ENCODE measurements around the gene RFWD3. TPM values are rescaled to one million over a fixed set of nuclear protein-coding genes. Genes with fewer than 3 reads are reported as not detected.

Gene RFWD3, protein sequence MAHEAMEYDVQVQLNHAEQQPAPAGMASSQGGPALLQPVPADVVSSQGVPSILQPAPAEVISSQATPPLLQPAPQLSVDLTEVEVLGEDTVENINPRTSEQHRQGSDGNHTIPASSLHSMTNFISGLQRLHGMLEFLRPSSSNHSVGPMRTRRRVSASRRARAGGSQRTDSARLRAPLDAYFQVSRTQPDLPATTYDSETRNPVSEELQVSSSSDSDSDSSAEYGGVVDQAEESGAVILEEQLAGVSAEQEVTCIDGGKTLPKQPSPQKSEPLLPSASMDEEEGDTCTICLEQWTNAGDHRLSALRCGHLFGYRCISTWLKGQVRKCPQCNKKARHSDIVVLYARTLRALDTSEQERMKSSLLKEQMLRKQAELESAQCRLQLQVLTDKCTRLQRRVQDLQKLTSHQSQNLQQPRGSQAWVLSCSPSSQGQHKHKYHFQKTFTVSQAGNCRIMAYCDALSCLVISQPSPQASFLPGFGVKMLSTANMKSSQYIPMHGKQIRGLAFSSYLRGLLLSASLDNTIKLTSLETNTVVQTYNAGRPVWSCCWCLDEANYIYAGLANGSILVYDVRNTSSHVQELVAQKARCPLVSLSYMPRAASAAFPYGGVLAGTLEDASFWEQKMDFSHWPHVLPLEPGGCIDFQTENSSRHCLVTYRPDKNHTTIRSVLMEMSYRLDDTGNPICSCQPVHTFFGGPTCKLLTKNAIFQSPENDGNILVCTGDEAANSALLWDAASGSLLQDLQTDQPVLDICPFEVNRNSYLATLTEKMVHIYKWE
- 20.2 and 20.7 TPM in 2 replicates for polyA plus RNA-seq (2011; rRNA removed)
- polyA minus RNA-seq (2011; rRNA and poly(A)+ RNA removed): 30.6 and 35.5 TPM in 2 replicates

DNA sequence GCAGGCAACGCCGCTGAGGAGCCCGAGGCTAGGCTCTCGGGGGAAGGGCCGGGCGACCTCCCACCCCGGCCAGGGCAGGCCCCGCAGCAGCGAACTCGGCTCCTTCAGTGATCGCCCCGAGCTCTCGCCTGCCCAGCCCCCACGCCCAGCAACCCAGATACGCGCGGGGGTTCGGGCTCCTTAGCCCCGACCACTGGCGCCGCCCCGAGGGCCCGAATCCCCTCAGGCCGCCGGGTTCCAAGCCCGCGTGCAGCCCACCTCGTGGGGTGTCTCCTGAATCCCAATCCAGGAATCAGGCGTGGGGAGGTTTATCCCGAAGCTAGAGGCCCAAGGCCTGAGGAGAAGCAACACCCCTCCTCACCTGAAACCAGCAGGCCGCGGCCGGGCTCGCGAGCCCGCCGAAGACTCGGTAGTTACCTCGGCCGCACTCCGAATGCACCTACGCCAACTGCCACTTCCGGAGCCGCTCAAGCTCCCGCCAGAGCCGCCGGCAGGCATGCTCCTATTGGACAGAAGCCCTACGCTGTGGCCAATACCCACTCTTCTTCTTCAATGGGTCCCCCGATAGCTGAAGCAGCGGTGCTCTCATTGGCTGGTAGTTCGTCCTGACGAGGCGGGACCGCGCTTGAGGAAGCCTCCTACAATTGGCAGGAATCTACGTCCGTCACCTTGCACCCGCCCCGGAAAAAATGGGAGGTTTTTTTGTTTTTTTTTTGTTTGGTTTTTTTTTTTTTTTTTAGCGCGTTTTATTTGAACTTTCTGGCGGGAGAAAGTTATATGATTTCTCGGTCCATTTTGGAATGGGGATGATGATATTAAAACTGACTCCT lies at the start of gene RFWD3:
Gene RFWD3, minus strand, starts transcription at position 453 of the 830 bp plus-strand sequence. CDS start 5,428 bp downstream, outside the sequence.
- CTCF ChIA-PET: interaction anchor here (1.7 to 2.1 kb wide), 2 partner anchors 16 to 196 kb away, joined by 5 to 15 read pairs; no protein-coding TSS in a partner anchor
- TF ChIP-seq, protein P1, sequence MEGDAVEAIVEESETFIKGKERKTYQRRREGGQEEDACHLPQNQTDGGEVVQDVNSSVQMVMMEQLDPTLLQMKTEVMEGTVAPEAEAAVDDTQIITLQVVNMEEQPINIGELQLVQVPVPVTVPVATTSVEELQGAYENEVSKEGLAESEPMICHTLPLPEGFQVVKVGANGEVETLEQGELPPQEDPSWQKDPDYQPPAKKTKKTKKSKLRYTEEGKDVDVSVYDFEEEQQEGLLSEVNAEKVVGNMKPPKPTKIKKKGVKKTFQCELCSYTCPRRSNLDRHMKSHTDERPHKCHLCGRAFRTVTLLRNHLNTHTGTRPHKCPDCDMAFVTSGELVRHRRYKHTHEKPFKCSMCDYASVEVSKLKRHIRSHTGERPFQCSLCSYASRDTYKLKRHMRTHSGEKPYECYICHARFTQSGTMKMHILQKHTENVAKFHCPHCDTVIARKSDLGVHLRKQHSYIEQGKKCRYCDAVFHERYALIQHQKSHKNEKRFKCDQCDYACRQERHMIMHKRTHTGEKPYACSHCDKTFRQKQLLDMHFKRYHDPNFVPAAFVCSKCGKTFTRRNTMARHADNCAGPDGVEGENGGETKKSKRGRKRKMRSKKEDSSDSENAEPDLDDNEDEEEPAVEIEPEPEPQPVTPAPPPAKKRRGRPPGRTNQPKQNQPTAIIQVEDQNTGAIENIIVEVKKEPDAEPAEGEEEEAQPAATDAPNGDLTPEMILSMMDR (IDR thresholded peaks at IDR 0.05; ENCODE audit: insufficient read depth, low read depth, low read length): no peak
- Histone ChIP-seq H3K36me3 (ENCODE audit: control insufficient read depth, insufficient read depth, low read length) (peaks cover 7% of the 10 kb centered on the region), H3K4me3 (ENCODE audit: low read depth, low read length) (peak within 1 kb of the TSS; percentile 93), H3K27me3 (ENCODE audit: control insufficient read depth, insufficient read depth, low read length) (no peaks in the 10 kb centered on the region)
- DNase-seq (ENCODE audit: low read depth): peak; percentile 87
- POLR2A ChIA-PET: interaction anchor here (0.6 to 0.8 kb wide), 4 partner anchors 10 to 64 kb away, joined by 4 to 13 read pairs (median 10); no protein-coding TSS in a partner anchor

DNA sequence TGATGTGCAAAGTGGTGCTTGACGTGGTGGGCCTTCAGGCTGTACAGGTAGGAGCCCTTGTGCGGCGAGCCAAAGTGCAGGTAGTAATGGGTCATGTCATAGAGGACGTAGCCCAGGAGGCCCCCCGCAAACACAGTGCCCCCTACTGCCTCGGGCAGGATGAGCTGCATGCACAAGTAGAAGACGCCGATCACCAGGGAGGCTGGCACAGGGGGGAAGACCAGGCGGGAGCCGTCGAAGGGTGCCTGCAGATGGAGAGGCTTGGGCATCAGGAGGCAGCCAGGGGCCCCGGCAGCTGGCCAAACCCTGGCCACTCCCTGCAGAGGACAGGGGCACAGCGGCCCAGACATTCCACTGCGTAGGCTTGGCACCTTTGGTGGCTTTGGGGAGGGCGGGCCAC lies 49.7 kb upstream of the RFWD3 start:
- CTCF ChIA-PET: interaction anchor here (2.2 kb wide), 1 partner anchor 146 kb away, joined by 11 read pairs; no protein-coding TSS in a partner anchor
- TF ChIP-seq, protein P1 (IDR thresholded peaks at IDR 0.05; ENCODE audit: insufficient read depth, low read depth, low read length): no peak
- no peak for DNase-seq (ENCODE audit: low read depth)
- POLR2A ChIA-PET: no interaction called here
- Histone ChIP-seq H3K27me3 (ENCODE audit: control insufficient read depth, insufficient read depth, low read length) (peaks cover 4% of the 10 kb centered on the region), H3K4me3 (ENCODE audit: low read depth, low read length) (no peak overlapping the region), H3K36me3 (ENCODE audit: control insufficient read depth, insufficient read depth, low read length) (no peaks in the 10 kb centered on the region)

DNA sequence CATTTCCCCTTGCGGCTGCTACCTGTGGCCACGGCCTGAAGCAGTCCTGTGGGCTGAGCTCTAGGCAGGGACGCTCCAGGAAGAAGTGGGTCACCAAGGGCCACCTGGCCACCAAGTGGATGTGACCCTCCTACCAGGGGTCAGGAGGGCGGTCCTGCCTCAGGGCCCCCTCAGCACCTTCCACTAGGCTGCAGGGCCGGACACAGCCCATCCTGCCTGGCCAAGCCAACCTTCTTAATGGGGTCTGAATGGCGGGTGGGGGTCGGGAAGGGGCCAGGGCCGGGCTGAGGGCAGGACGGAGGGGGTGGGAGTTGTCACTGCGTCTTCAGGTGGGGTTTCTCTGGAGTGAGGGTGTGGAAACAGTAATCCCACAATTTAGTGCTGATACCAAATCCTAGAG lies 47.2 kb upstream of the RFWD3 start:
- Histone ChIP-seq H3K27me3 (ENCODE audit: control insufficient read depth, insufficient read depth, low read length) (peaks cover 2% of the 10 kb centered on the region; the same call in 1 of the 2 replicates), H3K4me3 (ENCODE audit: low read depth, low read length) (no peak overlapping the region), H3K36me3 (ENCODE audit: control insufficient read depth, insufficient read depth, low read length) (no peaks in the 10 kb centered on the region)
- CTCF ChIA-PET: interaction anchor here (0.5 to 6.1 kb wide), 4 partner anchors 11 to 150 kb away, joined by 3 to 93 read pairs (median 4); no protein-coding TSS in a partner anchor
- POLR2A ChIA-PET: no interaction called here
- DNase-seq (ENCODE audit: low read depth): no peak
- TF ChIP-seq, protein P1 (IDR thresholded peaks at IDR 0.05; ENCODE audit: insufficient read depth, low read depth, low read length): no peak

DNA sequence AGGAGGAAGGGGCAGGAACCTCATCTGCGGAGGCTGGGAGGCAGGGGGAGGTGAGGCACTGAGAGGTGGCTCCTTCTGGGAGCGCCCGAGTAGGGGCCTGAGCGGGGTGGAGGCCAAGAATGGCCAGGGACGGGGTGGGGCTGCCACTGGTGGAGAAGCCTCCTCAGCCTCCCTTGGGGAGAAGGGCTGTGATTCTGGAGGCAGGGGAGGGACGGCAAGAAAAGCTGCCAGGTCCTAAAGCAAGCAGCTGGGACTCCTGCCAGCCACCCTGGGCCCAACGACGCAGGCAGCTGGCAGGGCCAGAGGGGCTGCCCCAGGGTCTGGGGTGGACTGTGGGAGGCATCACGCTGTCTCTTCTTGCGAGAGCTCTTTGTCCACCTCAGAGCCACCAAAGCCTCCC lies 46.6 kb upstream of the RFWD3 start:
- no peaks in the 10 kb centered on the region for H3K36me3 ChIP-seq (ENCODE audit: control insufficient read depth, insufficient read depth, low read length)
- DNase-seq (ENCODE audit: low read depth): no peak
- H3K4me3 ChIP-seq (ENCODE audit: low read depth, low read length): no peak overlapping the region
- ChIA-PET POLR2A (no interaction called here), CTCF (interaction anchor here (0.5 to 6.1 kb wide), 6 partner anchors 12 to 151 kb away, joined by 3 to 93 read pairs (median 4); no protein-coding TSS in a partner anchor)
- TF ChIP-seq, protein P1 (IDR thresholded peaks at IDR 0.05; ENCODE audit: insufficient read depth, low read depth, low read length): no peak
- H3K27me3 ChIP-seq (ENCODE audit: control insufficient read depth, insufficient read depth, low read length): peaks cover 3% of the 10 kb centered on the region; the same call in 1 of the 2 replicates

Measured in BJ (cell line).